CD14-positive monocyte (primary cell): Measurements from ENCODE around the gene BACH1. TPM values are rescaled to one million over a fixed set of nuclear protein-coding genes. Genes with fewer than 3 reads are reported as not detected.
A peak's percentile ranks its signal among the peaks of the same experiment; 100 is the strongest.

ENCODE experiments used
- DNase-seq, 3 donors: peaks; one replicate each; pipeline ENCODE4 v3.0.0-alpha.2; 2011 to 2022
- H2AFZ ChIP-seq: 2 replicates; pipeline ENCODE4 v1.6.0; 2012; ENCODE audit warnings: mild to moderate bottlenecking, low read depth, low read length, inconsistent platforms; ENCODE audit not compliant: insufficient read depth, poor library complexity, severe bottlenecking
- H3K27ac ChIP-seq, 2 donors: 1 replicate in 1 of 2; 2 replicates in 1 of 2; pipeline ENCODE4 v1.5.1; 2012 to 2013; ENCODE audit warnings: low read length in 2 of 2, control low read depth in 1 of 2, inconsistent platforms in 1 of 2, low read depth in 1 of 2, mild to moderate bottlenecking in 1 of 2
- H3K27me3 ChIP-seq, 2 donors: one replicate each; pipeline versions ENCODE4 v1.6.0 to v1.6.1; 2011 to 2013; ENCODE audit warnings: low read length in 2 of 2; ENCODE audit not compliant: control insufficient read depth in 2 of 2, insufficient read depth in 2 of 2
- H3K36me3 ChIP-seq, 2 donors: replicated peaks in 1 of 2; 1 replicate in 1 of 2; 2 replicates in 1 of 2; pipeline versions ENCODE4 v1.5.1 to v1.6.1; 2012 to 2013; ENCODE audit warnings: low read length in 2 of 2, control low read depth in 1 of 2, inconsistent platforms in 1 of 2, mild to moderate bottlenecking in 1 of 2; ENCODE audit not compliant: insufficient read depth in 2 of 2, control insufficient read depth in 1 of 2
- H3K4me1 ChIP-seq, 2 donors: 1 replicate in 1 of 2; 2 replicates in 1 of 2; pipeline versions ENCODE4 v1.5.1 to v1.6.1; 2012 to 2013; ENCODE audit warnings: low read length in 2 of 2, control low read depth in 1 of 2, inconsistent platforms in 1 of 2, mild to moderate bottlenecking in 1 of 2, moderate library complexity in 1 of 2; ENCODE audit not compliant: insufficient read depth in 2 of 2, control insufficient read depth in 1 of 2
- H3K4me2 ChIP-seq: replicated peaks from 2 replicates; pipeline ENCODE3; 2012; ENCODE audit warnings: low read length, moderate library complexity, mild to moderate bottlenecking; ENCODE audit not compliant: poor library complexity, severe bottlenecking; ENCODE audit errors: extremely low read depth
- H3K4me3 ChIP-seq, 3 experiments: fragments of 200-600 bp in 1 of 3; sonication (generic) in 1 of 3; replicated peaks in 1 of 3; 1 replicate in 2 of 3; 2 replicates in 1 of 3; pipeline ENCODE4 v1.5.1; 2011 to 2013; ENCODE audit warnings: low read length in 3 of 3, mild to moderate bottlenecking in 3 of 3, control low read depth in 2 of 3, low read depth in 2 of 3, inconsistent platforms in 1 of 3, moderate library complexity in 1 of 3
- H3K79me2 ChIP-seq: 2 replicates; pipeline ENCODE4 v1.6.0; 2012; ENCODE audit warnings: mild to moderate bottlenecking, control low read depth, inconsistent platforms, low read length, moderate library complexity; ENCODE audit not compliant: insufficient read depth
- H3K9ac ChIP-seq: 2 replicates; pipeline ENCODE4 v1.6.0; 2017; ENCODE audit warnings: low read length, mild to moderate bottlenecking; ENCODE audit not compliant: insufficient read depth, poor library complexity, severe bottlenecking
- H3K9me3 ChIP-seq, 2 donors: replicated peaks in 1 of 2; 1 replicate in 1 of 2; 2 replicates in 1 of 2; pipeline versions ENCODE4 v1.5.1 to v1.6.1; 2012 to 2013; ENCODE audit warnings: low read length in 2 of 2, control low read depth in 1 of 2; ENCODE audit not compliant: control insufficient read depth in 1 of 2, insufficient read depth in 1 of 2
- H4K20me1 ChIP-seq: 2 replicates; pipeline ENCODE4 v1.6.0; 2012; ENCODE audit warnings: mild to moderate bottlenecking, low read length, control low read depth, moderate library complexity; ENCODE audit not compliant: insufficient read depth
- H3K27ac Mint-ChIP-seq, 7 donors: one replicate each; pipeline ENCODE4 v1.8.0; 2020; ENCODE audit warnings: mild to moderate bottlenecking in 7 of 7, mixed read lengths in 7 of 7, moderate library complexity in 6 of 7, inconsistent platforms in 2 of 7
- H3K27me3 Mint-ChIP-seq, 3 donors: one replicate each; pipeline ENCODE4 v1.8.0; 2021 to 2022; ENCODE audit warnings: low read depth in 3 of 3, mild to moderate bottlenecking in 3 of 3, mixed read lengths in 3 of 3, moderate library complexity in 3 of 3, inconsistent platforms in 1 of 3
- H3K36me3 Mint-ChIP-seq, 2 donors: one replicate each; pipeline ENCODE4 v1.8.0; 2020; ENCODE audit warnings: mixed read lengths in 2 of 2, inconsistent platforms in 1 of 2, mild to moderate bottlenecking in 1 of 2
- H3K4me1 Mint-ChIP-seq: one replicate; pipeline ENCODE4 v1.8.0; 2020; ENCODE audit warnings: mild to moderate bottlenecking, mixed read lengths
- H3K4me3 Mint-ChIP-seq, 2 donors: one replicate each; pipeline ENCODE4 v1.8.0; 2020; ENCODE audit warnings: mild to moderate bottlenecking in 2 of 2, mixed read lengths in 2 of 2, moderate library complexity in 1 of 2
- H3K9me3 Mint-ChIP-seq, 7 donors: one replicate each; pipeline ENCODE4 v1.8.0; 2020 to 2022; ENCODE audit warnings: mixed read lengths in 7 of 7, mild to moderate bottlenecking in 6 of 7, moderate library complexity in 6 of 7, inconsistent platforms in 2 of 7
- CTCF ChIP-seq: fragments of 200-600 bp; IDR thresholded peaks from one replicate; pipeline ENCODE4 v1.8.0; 2022; ENCODE audit warnings: antibody characterized with exemption, mild to moderate bottlenecking
- WGBS: methylation state at CpG from one replicate; pipeline ENCODE4 v1.1.5; 2013; ENCODE audit warnings: missing lambda C conversion rate; ENCODE audit not compliant: insufficient coverage; 5-methylcytosine and 5-hydroxymethylcytosine counted together
- intact Hi-C, 2 donors: fragments of 100-400 bp; cut with micrococcal nuclease; formaldehyde crosslinking; loops; one replicate each; pipeline versions ENCODE4 v1.15.0 to v1.15.1; 2023
- polyA plus RNA-seq, 3 donors: library from polyadenylated mRNA; depleted of rRNA in 1 of 3; unstranded in 2 of 3; stranded (reverse) in 1 of 3; fragments of 300-500 nt in 2 of 3; fragments of >200 nt in 1 of 3; fragmentation: Illumina TruSeq in 2 of 3; gene quantifications; 1 replicate in 2 of 3; 2 replicates in 1 of 3; pipeline ENCODE4 v1.2.3, GENCODE V29; 2012 to 2021

Gene BACH1
- polyA plus RNA-seq, 3 donors: 69.2 to 199 (median 148) TPM

GRCh38 chr21:29254550-29254949 lies 44.2 kb upstream of the BACH1 start:
- Histone ChIP-seq H3K4me1 (peaks cover 33 to 41% of the 10 kb centered on the region in 2 donors), H2AFZ (no peak overlapping the region), H3K4me3 (no peak overlapping the region), H3K4me2 (no peak overlapping the region), H3K9me3 (peaks cover 8 to 16% of the 10 kb centered on the region in 2 donors), H4K20me1 (no peaks in the 10 kb centered on the region), H3K27me3 (no peaks in the 10 kb centered on the region), H3K27ac (no peak overlapping the region), H3K79me2 (no peaks in the 10 kb centered on the region), H3K9ac (no peak overlapping the region), H3K36me3 (no peaks in the 10 kb centered on the region)
- peaks cover 16 to 20% of the 10 kb centered on the region in 2 donors for H3K36me3 Mint-ChIP-seq
- peaks cover 47% of the 10 kb centered on the region for H3K4me1 Mint-ChIP-seq
- intact Hi-C loops: no loop called here
- H3K9me3 Mint-ChIP-seq: peaks cover 17 to 27% (median 22%) of the 10 kb centered on the region in 7 donors
- no peak overlapping the region for H3K27ac Mint-ChIP-seq
- no peak for TF ChIP-seq CTCF
- no peak overlapping the region for H3K4me3 Mint-ChIP-seq
- no peak for DNase-seq
- no peaks in the 10 kb centered on the region for H3K27me3 Mint-ChIP-seq
- no CpG with 5 or more reads among the region's 1 CpG for WGBS

GRCh38 chr21:29256126-29256910 lies 42.4 kb upstream of the BACH1 start:
- Mint-ChIP-seq H3K9me3 (peaks cover 15 to 22% (median 19%) of the 10 kb centered on the region in 7 donors), H3K27ac (peak overlapping the region; percentile 37 to 94 (median 85))
- H2AFZ ChIP-seq: peak overlapping the region; percentile 18

More at GRCh38 chr21:29256126-29256910, 42.4 kb upstream of the BACH1 start:
- DNase-seq: peak in 2 of 3 donors; percentile 45 to 70
- Histone ChIP-seq H3K4me2 (peak overlapping the region; percentile 5), H3K9me3 (peaks cover 8 to 16% of the 10 kb centered on the region in 2 donors), H3K9ac (no peak overlapping the region), H4K20me1 (no peaks in the 10 kb centered on the region), H3K36me3 (no peaks in the 10 kb centered on the region), H3K4me1 (peaks cover 28 to 41% of the 10 kb centered on the region in 2 donors), H3K27me3 (no peaks in the 10 kb centered on the region), H3K79me2 (no peaks in the 10 kb centered on the region), H3K27ac (peak overlapping the region in 1 of 2 donors; percentile 68), H3K4me3 (peak overlapping the region in 1 of 3 experiments; percentile 13)
- no peaks in the 10 kb centered on the region for H3K27me3 Mint-ChIP-seq
- intact Hi-C loops: loop anchor here in 1 of 2 donors (5.0 kb wide), 1 partner anchor 36 kb away; no protein-coding TSS in a partner anchor
- TF ChIP-seq CTCF: no peak
- peaks cover 39% of the 10 kb centered on the region for H3K4me1 Mint-ChIP-seq
- H3K36me3 Mint-ChIP-seq: peaks cover 16 to 17% of the 10 kb centered on the region in 2 donors
- WGBS: no CpG with 5 or more reads among the region's 7 CpGs
- no peak overlapping the region for H3K4me3 Mint-ChIP-seq
